Transverse colon (tissue), 4 donors: ENCODE data around the gene PYM1. TPM values are rescaled to one million over a fixed set of nuclear protein-coding genes. Genes with fewer than 3 reads are reported as not detected.
"Not testable (repeated sequence)": the region's sequence is repeated elsewhere in the genome, so short reads cannot be mapped to it uniquely, and the experiment has no call there.

Experiments
- DNase-seq: peaks from one replicate; pipeline ENCODE4 v3.0.0-alpha.2; 2019
- H3K27ac ChIP-seq, 4 donors: fragments of 200-600 bp; sonication (generic); 2 replicates each; pipeline ENCODE4 v1.5.1; 2016 to 2018; ENCODE audit warnings: inconsistent platforms in 4 of 4
- H3K27me3 ChIP-seq: fragments of 200-600 bp; sonication (generic); 2 replicates; pipeline ENCODE4 v1.5.1; 2017; ENCODE audit warnings: inconsistent platforms
- H3K36me3 ChIP-seq, 4 donors: fragments of 200-600 bp; sonication (generic); 2 replicates each; pipeline ENCODE4 v1.5.1; 2017 to 2019; ENCODE audit warnings: inconsistent platforms in 4 of 4
- H3K4me1 ChIP-seq, 4 donors: fragments of 200-600 bp; sonication (generic); 2 replicates each; pipeline ENCODE4 v1.5.1; 2017 to 2020; ENCODE audit warnings: inconsistent platforms in 4 of 4
- H3K4me3 ChIP-seq, 4 donors: fragments of 200-600 bp; sonication (generic); 1 replicate in 1 of 4; 2 replicates in 3 of 4; pipeline versions ENCODE4 v1.5.1 to v1.6.1; 2017 to 2019; ENCODE audit warnings: inconsistent platforms in 4 of 4
- H3K9me3 ChIP-seq, 2 donors: fragments of 200-600 bp; sonication (generic); 2 replicates each; pipeline ENCODE4 v1.5.1; 2017 to 2019; ENCODE audit warnings: inconsistent platforms in 2 of 2
- EP300 ChIP-seq: sonication (generic); formaldehyde crosslinking; IDR thresholded peaks from one replicate; pipeline ENCODE4 v1.6.1; 2017; ENCODE audit warnings: antibody characterized with exemption, low read depth
- POLR2A ChIP-seq: fragments of 450-650 bp; IDR thresholded peaks from one replicate; pipeline ENCODE4 v1.6.1; 2016; ENCODE audit warnings: antibody characterized with exemption, mild to moderate bottlenecking, moderate library complexity
- POLR2AphosphoS5 ChIP-seq, 3 donors: sonication (generic); formaldehyde crosslinking; IDR thresholded peaks; one replicate each; pipeline ENCODE4 v1.6.1; 2016; ENCODE audit warnings: antibody characterized with exemption in 3 of 3
- WGBS, 2 donors: methylation state at CpG; one replicate each; pipeline ENCODE4 v1.1.5; 2018; ENCODE audit warnings: low coverage in 1 of 2; 5-methylcytosine and 5-hydroxymethylcytosine counted together
- in situ Hi-C, 4 donors: fragments of 200-750 bp; cut with MboI; loops; one replicate each; pipeline versions ENCODE4 v1.15.0 to v1.15.1; 2017; ENCODE audit warnings: low sequenced_read_pairs in 3 of 4, low pct_ligation_motif_present in 1 of 4, low pct_unique_long_range_greater_than_20kb in 1 of 4
- intact Hi-C: fragments of 100-400 bp; cut with DNase I; formaldehyde crosslinking; loops from one replicate; pipeline ENCODE4 v1.15.1; 2023; ENCODE audit warnings: low total_unique reads
- total RNA-seq, 4 donors: library from RNA; depleted of rRNA; stranded (reverse); fragments of >200 nt; gene quantifications; one replicate each; pipeline ENCODE4 v1.1.0, GENCODE V29; 2016
- TF ChIP-seq, protein P1 (sequence below), 5 experiments: fragments of 200-600 bp in 3 of 5; fragments of 450-650 bp in 2 of 5; sonication (generic) in 3 of 5; IDR thresholded peaks; 1 replicate in 2 of 5; 2 replicates in 3 of 5; pipeline ENCODE4 v1.5.1; 2016 to 2017; ENCODE audit warnings: antibody characterized with exemption in 5 of 5, inconsistent platforms in 3 of 5, mild to moderate bottlenecking in 2 of 5, moderate library complexity in 1 of 5

Gene PYM1
- total RNA-seq, 4 donors from 2014 or later: 35.2 to 56.4 (median 47.8) TPM

DNA sequence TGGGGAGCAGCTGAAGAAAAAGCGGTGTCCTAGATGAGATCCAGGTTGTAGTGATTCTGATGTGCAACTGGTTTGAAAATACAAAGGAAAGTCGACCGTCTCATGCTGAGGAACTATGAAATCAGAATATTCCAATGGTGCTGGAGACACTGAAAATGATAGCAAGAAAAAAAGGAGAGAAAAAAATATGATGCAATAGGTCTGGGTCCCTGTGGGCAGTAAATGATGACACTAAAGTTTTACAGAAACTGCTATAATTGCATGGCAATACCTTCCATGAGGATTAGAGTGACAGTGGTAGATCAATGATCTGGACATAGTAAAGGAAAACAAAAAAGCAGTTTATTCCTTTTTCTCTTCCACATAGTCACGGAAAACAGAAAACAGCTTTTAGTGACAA, 2.3 kb downstream of the PYM1 start:
- Histone ChIP-seq H3K27me3 (no peaks in the 10 kb centered on the region), H3K4me1 (peaks cover 23 to 59% (median 35%) of the 10 kb centered on the region in 4 donors), H3K27ac (no peak overlapping the region), H3K9me3 (no peaks in the 10 kb centered on the region), H3K4me3 (no peak overlapping the region), H3K36me3 (peaks cover 0 to 7% (median 3%) of the 10 kb centered on the region in 4 donors)
- in situ Hi-C loops (loop anchor here in 2 of 4 donors (5.0 to 25.0 kb wide), 2 partner anchors 113 to 193 kb away; partner anchors contain the start of genes ORMDL2 (in 1 of the 2) and SARNP (in 1 of the 2)), intact Hi-C loops (loop anchor here (5.0 kb wide), 1 partner anchor 93 kb away; no protein-coding TSS in a partner anchor)
- no peak for TF ChIP-seq EP300
- WGBS, 2 donors: 75 to 84% methylated on average over 3 to 4 of the region's 4 CpGs
- DNase-seq: no peak

DNA sequence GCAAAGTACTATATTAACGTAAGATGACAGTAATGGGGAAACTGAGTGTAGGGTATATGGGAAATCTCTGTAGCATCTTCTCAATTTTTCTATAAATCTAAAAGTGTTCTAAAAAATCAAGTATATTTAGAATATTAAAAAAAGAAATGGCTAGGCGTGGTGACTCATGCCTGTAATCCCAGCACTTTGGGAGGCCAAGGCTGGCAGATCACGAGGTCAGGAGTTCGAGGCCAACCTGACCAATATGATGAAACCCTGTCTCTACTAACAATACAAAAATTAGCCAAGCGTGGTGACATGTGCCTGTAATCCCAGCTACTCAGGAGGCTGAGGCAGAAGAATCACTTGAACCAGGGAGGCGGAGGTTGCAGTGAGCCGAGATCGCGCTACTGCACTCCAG, 4.0 kb downstream of the PYM1 start:
- intact Hi-C loops: not testable (repeated sequence)

DNA sequence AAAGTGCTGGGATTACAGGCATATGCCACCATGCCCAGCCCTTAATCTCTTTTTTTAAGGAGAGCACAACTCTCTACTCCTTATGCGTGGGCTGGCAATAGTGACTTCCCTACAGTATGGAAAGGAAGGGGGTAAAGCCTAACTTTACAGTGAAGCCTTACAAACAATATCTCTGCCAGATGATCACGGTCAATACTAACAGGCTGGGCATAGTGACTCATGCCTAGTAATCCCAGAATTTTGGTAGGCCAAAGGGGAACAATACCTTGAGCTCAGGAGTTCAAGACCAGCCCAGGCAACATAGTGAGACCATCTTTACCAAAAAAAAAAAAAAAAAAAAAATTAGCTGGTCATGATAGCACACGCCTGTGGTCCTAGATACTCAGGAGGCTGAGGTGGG, 5.6 kb downstream of the PYM1 start:
- H3K4me3 ChIP-seq: no peak overlapping the region
- peaks cover 7 to 50% (median 14%) of the 10 kb centered on the region in 4 donors for H3K4me1 ChIP-seq
- H3K27ac ChIP-seq: no peak overlapping the region
- intact Hi-C loops: no loop called here
- H3K9me3 ChIP-seq: no peaks in the 10 kb centered on the region
- peaks cover 0 to 7% (median 3%) of the 10 kb centered on the region in 4 donors for H3K36me3 ChIP-seq
- DNase-seq: no peak
- H3K27me3 ChIP-seq: no peaks in the 10 kb centered on the region
- 92 to 100% methylated on average over 1 to 3 of the region's 3 CpGs for WGBS, 2 donors
- in situ Hi-C loops: no loop called here
- TF ChIP-seq, protein P1, sequence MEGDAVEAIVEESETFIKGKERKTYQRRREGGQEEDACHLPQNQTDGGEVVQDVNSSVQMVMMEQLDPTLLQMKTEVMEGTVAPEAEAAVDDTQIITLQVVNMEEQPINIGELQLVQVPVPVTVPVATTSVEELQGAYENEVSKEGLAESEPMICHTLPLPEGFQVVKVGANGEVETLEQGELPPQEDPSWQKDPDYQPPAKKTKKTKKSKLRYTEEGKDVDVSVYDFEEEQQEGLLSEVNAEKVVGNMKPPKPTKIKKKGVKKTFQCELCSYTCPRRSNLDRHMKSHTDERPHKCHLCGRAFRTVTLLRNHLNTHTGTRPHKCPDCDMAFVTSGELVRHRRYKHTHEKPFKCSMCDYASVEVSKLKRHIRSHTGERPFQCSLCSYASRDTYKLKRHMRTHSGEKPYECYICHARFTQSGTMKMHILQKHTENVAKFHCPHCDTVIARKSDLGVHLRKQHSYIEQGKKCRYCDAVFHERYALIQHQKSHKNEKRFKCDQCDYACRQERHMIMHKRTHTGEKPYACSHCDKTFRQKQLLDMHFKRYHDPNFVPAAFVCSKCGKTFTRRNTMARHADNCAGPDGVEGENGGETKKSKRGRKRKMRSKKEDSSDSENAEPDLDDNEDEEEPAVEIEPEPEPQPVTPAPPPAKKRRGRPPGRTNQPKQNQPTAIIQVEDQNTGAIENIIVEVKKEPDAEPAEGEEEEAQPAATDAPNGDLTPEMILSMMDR (IDR thresholded peaks at IDR 0.05): no peak
- no peak for TF ChIP-seq EP300
- TF ChIP-seq POLR2AphosphoS5 (IDR thresholded peaks at IDR 0.05): no peak
- no peak for TF ChIP-seq POLR2A

More for the DNA sequence above, 4.0 kb downstream of the PYM1 start:
- H3K27ac ChIP-seq, in situ Hi-C loops, DNase-seq, H3K36me3 ChIP-seq, H3K4me3 ChIP-seq, H3K9me3 ChIP-seq, H3K27me3 ChIP-seq: not testable (repeated sequence)
- H3K4me1 ChIP-seq: peaks cover 8 to 57% (median 20%) of the 10 kb centered on the region in 4 donors
- WGBS, 2 donors: 69 to 94% methylated on average over 4 to 9 of the region's 9 CpGs

DNA sequence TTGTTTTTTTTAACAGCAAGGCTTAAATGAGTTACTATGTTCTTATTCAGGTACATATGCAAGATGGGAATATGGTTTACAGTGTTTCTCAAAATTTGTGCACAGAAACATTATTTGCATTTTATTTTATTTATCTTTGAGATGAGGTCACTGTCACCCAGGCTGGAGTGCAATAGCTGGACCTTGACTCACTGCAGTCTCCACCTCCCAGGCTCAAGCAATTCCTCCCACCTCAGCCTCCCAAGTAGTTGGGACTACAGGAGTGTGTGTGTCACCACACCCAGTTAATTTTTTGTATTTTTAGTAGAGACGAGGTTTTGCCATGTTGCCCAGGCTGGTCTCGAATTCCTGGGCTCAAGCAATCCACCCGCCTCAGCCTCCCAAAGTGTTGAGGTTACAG, 8.7 kb downstream of the PYM1 start:
- H3K9me3 ChIP-seq, intact Hi-C loops, H3K4me3 ChIP-seq, in situ Hi-C loops, H3K27me3 ChIP-seq, DNase-seq, H3K27ac ChIP-seq: not testable (repeated sequence)
- WGBS, 2 donors: 76 to 78% methylated on average over 2 to 3 of the region's 3 CpGs
- Histone ChIP-seq H3K4me1 (peaks cover 0 to 32% (median 7%) of the 10 kb centered on the region in 4 donors), H3K36me3 (peaks cover 0 to 10% (median 4%) of the 10 kb centered on the region in 4 donors)

DNA sequence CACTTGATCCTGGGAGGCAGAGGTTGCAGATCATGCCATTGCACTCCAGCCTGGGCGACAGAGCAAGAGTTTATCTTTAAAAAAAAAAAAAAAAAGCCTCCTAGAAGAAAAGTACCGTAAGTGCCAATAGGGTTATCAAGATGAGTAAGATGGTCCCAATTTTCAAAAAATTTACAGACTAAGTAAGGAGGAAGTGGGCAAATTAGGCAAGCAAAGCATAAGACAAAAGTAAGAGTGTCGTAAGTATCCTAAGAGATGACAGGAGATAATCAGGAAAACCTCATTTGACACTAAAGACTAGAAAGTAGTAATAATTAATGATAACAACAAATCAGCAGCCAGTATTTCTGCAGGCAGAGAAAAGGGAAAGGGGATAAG, 12.2 kb downstream of the PYM1 start:
- Histone ChIP-seq H3K9me3 (no peaks in the 10 kb centered on the region), H3K4me3 (no peak overlapping the region), H3K4me1 (peaks cover 0 to 16% (median 5%) of the 10 kb centered on the region in 4 donors), H3K27me3 (no peaks in the 10 kb centered on the region), H3K27ac (no peak overlapping the region), H3K36me3 (peaks cover 0 to 17% (median 5%) of the 10 kb centered on the region in 4 donors)
- in situ Hi-C loops: no loop called here
- no peak for DNase-seq
- TF ChIP-seq, protein P1 (IDR thresholded peaks at IDR 0.05): no peak
- TF ChIP-seq POLR2AphosphoS5 (IDR thresholded peaks at IDR 0.05): no peak
- no peak for TF ChIP-seq POLR2A
- TF ChIP-seq EP300: no peak
- intact Hi-C loops: no loop called here
- WGBS, 2 donors: 48 to 59% methylated on average over 2 to 3 of the region's 3 CpGs

DNA sequence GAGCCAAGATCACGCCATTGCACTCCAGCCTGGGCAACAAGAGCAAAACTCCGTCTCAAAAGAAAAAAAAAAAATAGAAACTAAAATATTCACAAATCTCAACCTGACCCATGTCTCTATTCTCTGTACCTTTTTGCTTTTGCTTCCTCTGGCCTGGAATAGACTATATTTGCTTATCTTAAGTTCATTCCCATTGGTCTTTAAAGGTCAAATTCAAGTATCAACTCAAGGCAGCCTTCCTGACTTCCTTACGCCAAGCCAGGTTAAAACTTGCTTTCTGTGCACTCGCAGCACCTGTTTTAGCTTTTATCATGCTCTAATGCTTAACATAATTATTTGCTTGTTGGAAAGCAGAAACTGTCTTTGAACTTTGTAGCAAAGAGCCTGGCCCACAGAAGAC, 14.8 kb downstream of the PYM1 start:
- DNase-seq: no peak
- Histone ChIP-seq H3K36me3 (peaks cover 0 to 17% (median 5%) of the 10 kb centered on the region in 4 donors), H3K27ac (no peak overlapping the region), H3K4me1 (peaks cover 0 to 10% (median 6%) of the 10 kb centered on the region in 4 donors), H3K4me3 (no peak overlapping the region), H3K9me3 (no peaks in the 10 kb centered on the region), H3K27me3 (no peaks in the 10 kb centered on the region)
- in situ Hi-C loops (no loop called here), intact Hi-C loops (no loop called here)
- WGBS, 2 donors: 89 to 96% methylated on average over 2 to 4 of the region's 4 CpGs
- TF ChIP-seq POLR2AphosphoS5 (IDR thresholded peaks at IDR 0.05): no peak
- no peak for TF ChIP-seq EP300
- TF ChIP-seq POLR2A: no peak
- TF ChIP-seq, protein P1 (IDR thresholded peaks at IDR 0.05): no peak
